NAMALWA (cell line): Measurements from ENCODE around the gene SLC38A5.

Source experiments
- DNase-seq: peaks from one replicate; pipeline ENCODE4 v3.0.0-alpha.2; 2015; ENCODE audit warnings: low spot score

The SLC38A5 gene

DNA sequence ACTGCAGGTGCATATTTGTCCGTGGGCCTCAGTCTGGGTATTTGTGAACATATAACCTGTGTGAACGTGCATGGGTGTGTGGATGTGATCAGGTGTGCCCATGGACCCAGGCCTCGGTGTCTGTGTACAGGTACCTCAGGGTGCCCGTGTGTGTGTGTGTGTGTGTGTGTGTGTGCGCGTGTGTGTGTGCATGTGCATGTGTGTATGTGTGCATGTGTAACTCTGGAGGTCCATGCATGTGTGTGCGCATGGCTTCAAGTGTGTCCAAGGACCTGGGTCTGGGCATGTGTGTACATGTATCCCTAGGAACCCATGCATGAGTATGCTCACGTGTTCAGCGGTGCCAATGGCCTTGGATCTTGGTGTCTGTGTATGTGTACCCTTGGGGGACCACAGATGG lies 21.7 kb upstream of the SLC38A5 start:
- no peak for DNase-seq

DNA sequence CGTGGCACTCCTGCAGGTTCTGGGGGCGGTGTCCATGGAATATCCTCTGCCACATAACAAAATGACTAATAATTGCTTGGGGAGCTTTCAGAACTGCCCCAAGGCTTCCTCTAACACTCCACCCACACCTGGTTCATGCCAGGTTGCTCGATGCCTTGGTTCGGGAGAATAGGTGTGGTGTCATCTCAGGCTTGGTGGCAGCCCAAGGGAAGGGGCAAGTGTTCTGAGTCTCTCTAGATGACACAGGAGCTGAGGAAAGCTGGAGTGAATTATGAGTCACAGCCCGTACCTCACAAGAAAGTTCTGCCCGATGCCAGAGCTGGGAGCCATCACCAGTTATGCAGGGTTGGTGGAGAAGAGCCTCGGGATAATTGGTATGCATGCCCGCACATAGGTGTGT lies 20.6 kb upstream of the SLC38A5 start:
- no peak for DNase-seq

DNA sequence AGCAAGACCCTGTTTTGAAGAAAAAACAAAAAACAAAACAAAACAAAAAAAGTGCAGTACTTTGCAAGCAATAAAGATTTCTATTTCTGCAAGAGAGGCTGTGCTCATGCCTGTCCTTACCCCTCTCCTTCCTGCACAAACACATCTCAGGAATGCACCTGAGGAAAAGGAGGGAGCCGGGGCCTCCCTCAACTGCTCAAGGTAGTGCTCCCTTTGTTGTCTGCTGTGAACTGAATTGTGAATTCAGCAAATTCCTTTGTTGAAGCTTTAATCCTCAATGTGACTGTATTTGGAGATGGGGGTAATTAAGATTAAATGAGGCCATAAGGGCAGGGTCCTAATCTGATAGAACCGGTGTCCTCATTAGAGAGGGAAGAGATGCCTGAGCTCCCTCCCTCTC lies 19.8 kb upstream of the SLC38A5 start:
- no peak for DNase-seq

DNA sequence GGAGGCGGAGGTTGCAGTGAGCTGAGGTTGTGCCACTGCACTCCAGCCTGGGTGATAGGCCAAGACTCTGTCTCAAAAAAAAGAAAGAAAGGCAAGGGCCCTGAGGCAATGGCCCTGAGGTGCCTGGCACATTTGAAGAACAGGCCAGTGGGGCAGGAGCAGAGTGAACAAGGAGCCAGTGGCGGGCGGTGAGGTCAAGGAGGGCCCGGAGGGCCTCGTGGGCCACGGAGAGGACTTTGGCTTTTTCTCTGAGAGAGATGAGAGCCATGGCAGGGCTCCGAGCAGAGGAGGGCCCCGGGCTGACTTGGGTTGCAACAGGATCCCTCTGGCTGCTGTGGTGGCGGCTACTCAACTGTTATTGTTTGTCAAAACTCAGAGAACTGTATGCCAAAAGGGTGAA lies 19.2 kb upstream of the SLC38A5 start:
- no peak for DNase-seq

DNA sequence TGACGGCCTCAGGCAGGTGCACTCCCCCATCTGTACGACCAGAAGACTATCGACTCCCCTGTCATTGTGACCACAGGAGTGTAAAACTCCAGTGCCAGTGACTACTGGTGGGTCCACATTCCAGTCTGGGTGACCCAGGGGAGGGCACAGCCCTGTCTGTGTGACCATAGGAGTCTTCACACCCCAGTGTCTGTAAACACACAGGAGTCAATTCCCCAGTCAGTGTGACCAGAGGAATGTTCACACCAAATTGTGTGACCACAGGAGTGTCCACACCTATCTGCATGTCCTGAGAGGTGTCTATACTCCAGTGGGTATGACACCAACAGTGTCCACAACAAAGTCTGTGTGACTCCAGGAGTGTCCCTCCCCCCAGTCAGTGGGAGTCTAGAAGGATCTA lies 18.0 kb upstream of the SLC38A5 start:
- DNase-seq, result no peak

DNA sequence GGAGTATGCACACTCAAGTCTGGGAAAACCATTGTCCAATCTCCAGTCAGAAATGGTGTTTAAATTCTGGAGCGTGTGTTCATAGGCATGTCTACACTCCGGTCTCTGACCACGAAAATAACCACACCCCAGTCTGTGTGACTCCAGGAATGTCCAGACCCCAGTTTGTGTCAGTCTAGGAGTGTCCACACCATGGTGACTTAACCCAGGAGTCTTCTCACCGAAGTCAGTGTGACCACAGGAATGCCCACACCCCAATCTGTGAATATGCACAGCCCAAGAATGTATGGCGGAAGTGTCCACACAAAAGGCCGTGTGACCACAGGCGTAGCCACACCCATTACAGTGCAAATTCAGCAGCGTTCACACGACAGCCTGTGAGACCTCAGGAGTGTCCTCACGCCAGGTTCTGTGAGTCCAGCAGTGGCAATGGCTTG lies 17.3 kb upstream of the SLC38A5 start:
- DNase-seq, result no peak

DNA sequence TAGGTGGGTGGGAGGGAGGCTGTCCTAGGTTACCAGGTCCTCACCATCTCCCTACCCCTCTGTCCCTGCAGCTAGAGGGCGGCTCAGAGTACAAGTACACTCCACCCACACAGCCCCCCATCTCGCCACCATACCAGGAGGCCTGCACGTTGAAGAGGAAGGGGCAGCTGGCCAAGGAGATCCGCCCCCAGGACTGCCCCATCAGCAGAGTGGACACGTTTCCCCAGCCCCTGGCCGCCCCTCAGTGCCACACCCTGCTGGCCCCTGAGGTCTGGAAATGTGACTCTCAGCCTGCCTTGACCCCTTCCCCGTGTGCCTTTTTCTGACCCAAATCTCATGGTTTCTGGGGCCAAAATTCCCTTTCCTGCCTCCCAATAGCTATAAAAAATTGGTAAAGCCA lies 12.5 kb upstream of the SLC38A5 start:
- DNase-seq, result no peak

DNA sequence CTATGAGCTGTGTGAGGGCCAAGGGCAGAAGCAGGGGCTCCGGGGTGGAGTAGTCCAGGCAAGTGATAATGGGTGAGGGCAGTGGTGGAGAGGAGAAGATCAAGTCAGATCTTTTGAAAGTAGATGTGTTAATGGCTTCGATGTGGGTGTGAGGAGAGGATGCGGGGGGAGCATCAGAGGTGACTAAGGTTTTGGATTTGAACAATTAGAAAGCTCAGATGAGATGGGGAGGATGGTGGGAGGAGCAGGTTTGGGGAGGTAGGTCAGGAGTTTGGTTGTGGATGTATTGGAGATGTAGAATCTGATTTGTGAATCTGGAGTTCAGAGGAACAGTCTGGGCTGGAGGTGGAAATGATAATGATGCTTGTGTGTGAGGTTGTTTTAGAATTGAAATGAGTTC lies 10.5 kb upstream of the SLC38A5 start:
- DNase-seq, result no peak

DNA sequence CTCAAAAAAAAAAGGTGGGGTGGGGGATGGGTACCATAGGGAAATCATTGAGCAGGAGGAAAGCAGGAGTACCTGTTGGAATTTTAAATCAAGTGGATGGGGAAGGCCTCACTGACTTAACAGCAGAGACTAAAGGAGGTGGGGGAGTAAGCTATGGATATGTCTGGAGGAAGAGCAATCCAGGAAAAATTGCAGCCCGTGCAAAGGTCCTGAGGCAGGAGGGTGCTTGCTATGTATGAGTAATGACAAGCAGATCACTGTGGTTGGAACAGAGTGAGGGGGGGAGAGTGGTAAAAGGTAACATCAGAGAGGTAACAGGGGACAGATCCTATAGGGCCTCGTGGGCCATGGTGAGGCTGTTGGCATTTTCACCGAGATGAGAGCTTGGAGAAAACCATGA lies 10.1 kb upstream of the SLC38A5 start:
- DNase-seq, result no peak

DNA sequence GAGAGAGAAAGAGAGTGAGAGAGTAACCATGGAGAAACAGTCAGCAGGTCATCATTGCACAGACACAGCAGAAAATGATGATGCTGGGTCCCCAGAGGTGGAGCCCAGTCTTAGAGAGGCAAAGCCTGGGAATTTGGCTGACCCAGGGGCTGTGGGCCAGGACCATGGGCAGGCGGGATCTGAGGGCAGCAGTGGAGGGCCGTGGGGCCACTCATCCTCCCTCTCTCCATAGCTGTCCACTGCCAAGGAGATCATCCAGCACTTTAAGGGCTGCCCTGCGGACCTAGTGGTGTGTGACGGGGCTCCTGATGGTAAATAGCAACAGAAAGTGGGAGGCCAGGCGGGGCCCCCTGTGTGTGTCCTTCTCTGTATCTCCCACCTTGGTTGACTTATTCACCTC lies 8.7 kb upstream of the SLC38A5 start:
- DNase-seq, result no peak

DNA sequence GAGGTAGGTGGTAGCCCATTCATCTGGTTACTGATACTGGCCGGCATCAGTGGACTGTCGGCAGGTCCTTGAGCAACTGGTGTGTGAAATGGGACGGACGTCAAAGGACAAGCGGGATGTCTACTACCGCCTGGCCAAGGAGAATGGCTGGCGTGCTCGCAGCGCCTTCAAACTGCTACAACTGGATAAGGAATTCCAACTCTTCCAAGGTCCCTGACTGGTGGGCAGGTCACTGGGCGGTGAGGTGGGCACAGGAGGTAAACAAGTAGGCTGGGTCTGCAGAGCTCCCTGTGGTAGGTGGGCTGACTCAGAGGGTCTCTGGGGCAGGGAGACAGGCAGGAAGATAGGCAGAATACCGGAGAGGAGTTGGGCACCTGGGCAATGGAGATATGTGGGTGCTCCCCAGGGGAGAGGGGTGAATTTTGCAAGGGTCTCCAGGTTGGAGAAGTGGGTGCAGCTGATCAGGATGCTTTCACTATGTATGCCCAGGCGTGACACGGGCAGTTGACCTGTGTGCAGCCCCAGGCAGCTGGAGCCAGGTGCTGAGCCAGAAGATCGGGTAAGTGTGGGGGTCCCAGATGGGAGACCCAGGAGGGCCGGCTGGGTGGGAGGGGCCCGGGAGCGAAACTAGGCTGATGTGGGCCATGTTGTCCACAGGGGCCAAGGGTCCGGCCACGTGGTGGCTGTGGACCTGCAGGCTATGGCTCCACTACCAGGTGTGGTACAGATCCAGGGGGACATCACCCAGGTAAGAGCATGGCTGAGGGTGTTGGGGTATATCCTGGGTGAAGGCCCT lies 8.1 kb upstream of the SLC38A5 start:
- DNase-seq, result no peak

DNA sequence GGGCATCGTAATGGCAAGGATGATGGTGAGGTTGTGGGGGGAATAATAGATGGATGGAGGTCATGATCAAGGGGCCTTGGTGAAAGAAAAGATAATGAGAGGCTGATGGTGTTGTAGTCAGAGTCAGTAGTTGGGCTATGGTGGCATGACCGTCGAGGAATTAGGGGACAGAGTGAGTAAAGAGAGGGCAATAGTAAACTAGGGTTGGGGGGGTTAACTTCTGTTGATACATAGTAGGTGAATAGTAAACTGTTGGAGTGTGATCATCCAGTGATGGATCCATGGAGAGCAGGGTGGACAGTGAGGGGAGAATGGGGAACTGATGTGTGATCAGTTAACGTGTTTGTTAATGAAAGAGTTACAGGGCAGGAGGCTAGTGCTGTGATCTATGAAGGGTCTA lies 6.9 kb upstream of the SLC38A5 start:
- no peak for DNase-seq

DNA sequence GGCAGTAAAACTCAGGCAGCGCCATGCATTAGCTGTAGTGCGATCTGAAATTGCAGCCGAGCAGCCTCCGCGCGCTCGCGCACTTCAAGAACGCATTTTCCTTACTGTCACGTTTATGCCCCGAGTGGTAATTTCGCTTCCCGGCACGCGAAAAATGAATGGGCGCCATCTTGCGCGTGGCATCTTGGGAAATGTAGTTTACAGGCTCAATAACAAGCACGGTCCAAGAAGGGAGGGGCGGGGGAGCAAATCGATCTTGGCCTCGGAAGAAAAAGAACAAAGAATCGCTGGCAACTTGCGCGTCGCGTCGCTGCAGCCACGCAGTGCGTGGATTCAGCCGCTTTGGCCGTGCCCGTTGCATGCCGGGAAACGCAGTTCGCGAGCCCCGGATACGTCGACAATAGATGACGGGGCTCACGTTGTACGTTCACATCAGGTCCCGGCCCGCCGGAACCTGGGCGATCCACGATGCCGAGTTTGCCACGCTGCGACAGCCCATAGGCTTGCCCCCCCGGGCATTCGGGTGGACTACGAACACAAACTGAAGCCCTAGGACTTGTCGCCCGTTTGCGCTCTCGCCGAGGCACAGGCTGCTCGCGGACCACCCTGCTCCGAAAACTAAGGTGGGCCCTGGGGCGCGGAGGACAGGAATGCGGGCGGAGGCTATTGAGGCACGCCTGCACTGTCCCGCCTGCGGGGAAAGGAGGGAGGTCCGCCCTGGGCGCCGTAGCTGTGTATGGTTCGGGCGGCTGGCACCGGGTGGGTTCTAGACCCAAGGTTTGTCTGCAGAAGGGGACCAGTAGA lies 5.9 kb upstream of the SLC38A5 start, which contains the start of gene FTSJ1:
FTSJ1 (plus strand) TSS at position 426 of the 804 bp plus-strand sequence. CDS start 1,849 bp downstream, outside the sequence.
- DNase-seq, result peak; percentile 92

DNA sequence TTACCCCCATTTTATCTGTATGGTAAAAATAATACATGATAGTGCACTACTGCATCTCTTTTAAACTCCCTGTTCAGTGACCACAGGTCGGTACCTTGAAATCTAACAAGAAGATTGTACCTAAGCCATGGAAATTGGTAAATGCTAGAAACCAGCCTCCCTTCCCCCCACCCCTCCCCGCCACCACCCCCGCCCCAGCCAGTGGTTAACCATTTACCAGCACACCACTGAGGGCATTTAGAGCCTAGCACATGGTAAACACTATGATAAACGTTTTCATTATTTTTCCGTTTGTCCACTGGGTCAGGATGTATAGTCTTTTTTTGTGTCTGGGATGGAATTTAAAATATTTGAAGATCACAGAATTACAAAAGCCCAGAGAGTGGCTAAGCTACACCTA lies 5.2 kb upstream of the SLC38A5 start:
- DNase-seq, result no peak

DNA sequence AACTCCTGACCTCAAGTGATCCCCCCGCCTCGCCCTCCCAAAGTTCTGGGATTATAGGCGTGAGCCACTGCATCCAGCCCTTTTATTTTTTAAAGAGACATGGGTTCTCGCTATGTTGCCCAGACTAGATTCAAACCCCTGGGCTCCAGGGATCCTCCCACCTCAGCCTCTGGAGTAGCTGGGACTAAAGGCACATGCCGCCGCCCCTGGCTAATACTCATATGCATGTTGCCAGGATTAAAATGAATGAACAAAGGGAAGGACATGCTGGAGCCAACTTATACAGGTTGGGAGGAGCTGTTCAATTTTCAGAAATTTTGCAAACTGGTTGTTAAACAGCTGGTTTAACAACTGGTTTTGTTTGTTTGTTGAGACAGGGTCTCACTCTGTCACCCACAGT lies 4.5 kb upstream of the SLC38A5 start:
- no peak for DNase-seq

DNA sequence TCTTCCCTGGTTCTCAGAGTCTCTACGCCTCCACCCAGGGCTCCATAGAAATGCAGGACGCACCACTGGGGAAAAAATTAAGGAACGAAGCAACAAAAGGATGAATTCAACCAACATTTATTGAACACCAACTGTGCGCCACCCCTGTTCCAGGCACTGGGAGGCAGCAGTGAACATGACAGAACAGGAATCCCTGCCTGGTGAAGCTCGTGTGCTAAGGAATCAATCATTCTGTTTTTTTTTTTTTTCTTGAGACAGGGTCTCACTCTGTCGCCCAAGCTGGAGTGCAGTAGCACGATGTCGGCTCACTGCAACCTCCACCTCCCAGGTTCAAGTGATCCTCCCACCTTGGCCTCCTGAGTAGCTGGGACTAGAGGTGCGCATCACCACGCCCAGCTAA lies 4.1 kb upstream of the SLC38A5 start:
- peak; percentile 49 for DNase-seq

DNA sequence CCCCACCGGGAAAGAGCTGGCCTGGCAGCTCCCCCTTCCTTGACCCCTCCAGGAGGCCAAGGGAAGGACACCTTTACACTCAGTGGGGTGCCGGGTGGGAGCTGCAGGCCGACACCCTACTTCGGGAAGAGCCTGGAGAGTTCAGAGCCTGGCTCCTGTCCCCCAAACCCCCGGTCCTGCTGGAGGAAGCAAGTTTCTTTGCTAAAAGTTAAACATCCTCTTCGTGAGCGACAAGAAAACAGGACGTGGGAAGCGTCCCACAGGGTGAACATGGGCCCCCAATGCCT lies 3.6 kb upstream of the SLC38A5 start:
- no peak for DNase-seq

DNA sequence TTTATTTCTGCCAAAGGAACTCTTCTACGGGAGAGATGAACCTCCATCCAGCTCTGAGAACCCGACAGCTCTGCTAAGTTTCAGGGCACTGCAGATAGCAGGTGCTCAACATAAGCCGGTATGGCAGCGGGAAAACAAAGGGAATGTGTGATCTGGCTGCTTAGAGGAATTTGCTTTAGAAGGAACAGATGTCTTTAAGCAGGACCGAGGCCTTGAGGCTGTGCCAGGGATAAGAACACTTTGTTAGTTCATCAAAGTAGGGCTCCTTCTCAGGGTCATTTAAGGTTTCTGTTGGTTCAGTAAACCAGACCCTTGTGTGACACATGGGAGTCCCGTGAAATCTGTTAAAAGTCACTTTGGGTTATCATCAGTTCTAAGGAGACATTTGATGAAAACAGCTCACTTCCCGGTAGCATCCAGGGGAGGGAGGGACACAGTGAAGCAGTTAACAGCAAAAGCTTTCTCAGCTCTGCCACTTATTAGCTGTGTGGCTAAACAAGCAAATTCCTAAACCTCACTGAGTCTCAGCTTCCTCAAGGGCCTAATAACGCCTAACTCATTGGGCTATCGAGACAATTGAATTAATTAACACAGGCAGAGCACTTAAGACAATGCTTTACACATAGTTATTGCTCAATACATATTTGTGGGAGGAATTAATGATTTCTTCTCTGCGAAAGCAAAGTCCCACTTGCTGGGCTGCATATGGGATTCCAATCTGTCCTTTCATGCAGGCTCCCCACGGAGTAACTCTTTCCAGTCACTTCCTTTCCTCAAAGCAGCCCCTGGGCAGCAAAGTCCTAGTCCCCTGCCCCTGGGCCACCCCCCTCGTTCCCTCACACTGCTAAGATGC lies 3.0 kb upstream of the SLC38A5 start:
- no peak for DNase-seq

DNA sequence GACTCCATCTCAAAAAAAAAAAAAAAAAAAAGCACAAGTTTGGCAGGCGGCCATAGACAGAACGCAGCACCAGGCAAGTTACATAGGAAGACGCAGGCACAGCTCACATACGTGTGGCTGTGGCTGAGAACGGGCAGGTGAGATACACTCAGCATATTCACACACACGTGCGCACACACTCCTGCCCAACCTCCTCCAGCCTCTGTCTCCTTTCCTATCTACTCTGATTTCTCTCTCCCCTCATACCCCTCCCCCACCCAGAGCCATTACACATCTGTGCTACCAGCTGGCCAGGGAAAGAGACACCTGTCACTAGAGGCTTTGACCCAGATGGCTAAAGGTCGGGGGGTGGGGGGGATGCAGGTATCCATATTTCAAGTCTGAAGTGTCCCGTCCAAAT lies 2.2 kb upstream of the SLC38A5 start:
- no peak for DNase-seq

DNA sequence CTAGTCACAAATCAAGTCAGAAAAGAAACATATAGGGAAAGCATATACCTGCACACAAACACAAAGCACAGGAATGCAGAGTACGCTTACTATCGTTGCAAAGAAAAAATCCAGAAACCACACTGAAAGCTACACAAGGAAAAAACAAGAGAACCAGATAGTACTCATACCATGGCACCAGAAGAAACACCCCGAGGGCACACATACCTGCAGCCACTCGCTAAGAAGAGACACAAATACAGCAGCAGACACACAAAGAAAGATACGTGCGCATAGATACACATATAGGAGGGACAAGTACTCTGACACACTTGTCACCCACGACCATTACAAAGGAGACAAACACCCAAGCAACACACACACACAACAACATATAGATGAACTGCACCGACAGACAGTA lies 1.4 kb upstream of the SLC38A5 start:
- DNase-seq, result no peak

DNA sequence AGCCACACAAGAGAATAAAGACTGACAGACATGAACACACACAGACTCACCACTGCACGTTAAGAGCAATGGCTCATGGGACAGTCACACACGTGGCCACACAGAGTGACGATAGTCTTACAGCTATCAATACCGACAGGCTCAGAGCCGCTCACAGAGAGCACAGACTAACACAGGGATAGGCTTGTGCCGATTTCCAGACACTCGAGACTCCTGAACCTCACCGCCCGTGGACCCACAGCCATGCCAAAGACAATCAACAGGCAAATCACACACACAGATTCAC lies 716 bp upstream of the SLC38A5 start:
- DNase-seq, result no peak

DNA sequence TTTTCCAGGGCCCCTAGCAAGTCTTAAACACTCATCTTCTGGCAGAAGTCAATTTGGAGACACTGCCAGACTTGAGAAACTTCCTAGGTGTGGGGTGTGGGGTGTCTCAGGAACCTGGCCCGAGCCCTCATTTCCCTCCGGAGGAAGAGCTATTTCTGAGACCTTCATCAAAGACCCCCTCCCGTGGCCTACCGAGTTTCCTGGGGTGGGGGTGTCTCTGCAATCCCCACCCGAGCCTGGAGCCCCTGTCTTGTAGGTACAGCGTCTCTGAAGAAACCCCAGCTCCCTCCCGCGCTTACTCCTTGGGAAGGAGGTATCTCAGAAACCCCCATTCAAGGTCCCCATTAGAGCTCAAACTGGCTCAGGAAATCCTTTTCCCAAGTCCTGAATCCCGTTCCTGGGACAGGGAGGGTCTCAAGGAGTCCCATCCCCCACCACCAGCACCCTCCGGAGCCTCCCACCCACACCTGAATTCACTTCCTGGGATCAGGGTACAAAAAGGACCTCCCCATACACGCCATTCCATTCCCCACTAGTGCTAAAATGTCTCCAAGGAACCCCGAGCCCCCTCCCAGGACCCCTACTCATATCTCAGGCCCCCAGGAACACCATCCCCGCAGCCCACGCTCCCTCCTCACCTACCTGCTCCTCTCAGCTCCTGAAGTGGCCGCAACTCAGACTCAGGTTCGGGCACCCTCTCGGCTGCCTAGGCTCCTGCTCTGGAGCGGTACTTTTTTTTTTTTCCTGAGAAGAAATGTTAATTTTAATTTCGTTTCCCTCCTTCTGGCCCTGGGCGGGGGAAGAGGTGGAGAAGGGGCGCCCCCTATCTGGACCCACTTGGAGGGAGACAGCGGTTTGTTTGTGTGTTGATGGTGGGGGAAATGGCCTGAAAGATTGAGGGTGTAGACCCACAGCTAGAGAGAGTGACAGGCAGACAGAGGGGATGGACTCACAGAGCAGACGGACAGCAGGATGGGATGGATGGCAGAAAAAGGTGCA lies 1.1 kb downstream of the SLC38A5 start:
- peak; percentile 64 for DNase-seq
